Thyroid gland (tissue), 4 donors: ENCODE results near the gene PSAP.

Source experiments
- CTCF ChIP-seq, 6 experiments: fragments of 200-600 bp in 3 of 6; fragments of 450-650 bp in 3 of 6; sonication (generic) in 3 of 6; IDR thresholded peaks; one replicate each; pipeline ENCODE4 v1.5.1; 2016 to 2019; ENCODE audit warnings: antibody characterized with exemption in 6 of 6, mild to moderate bottlenecking in 2 of 6, inconsistent platforms in 1 of 6, moderate library complexity in 1 of 6
- POLR2A ChIP-seq, 2 donors: fragments of 450-650 bp; IDR thresholded peaks; one replicate each; pipeline ENCODE4 v1.6.1; 2017; ENCODE audit warnings: antibody characterized with exemption in 2 of 2, mild to moderate bottlenecking in 2 of 2, moderate library complexity in 1 of 2

GRCh38 chr10:71778071-71778825, 72.8 kb downstream of the PSAP start:
- TF ChIP-seq POLR2A (IDR thresholded peaks at IDR 0.05) = no peak
- TF ChIP-seq CTCF (IDR thresholded peaks at IDR 0.05) = no peak
